ENCODE measurements around the gene USP17L12. TPM values are rescaled to one million over a fixed set of nuclear protein-coding genes. Genes with fewer than 3 reads are reported as not detected.
"Not testable (repeated sequence)": the region's sequence is repeated elsewhere in the genome, so short reads cannot be mapped to it uniquely, and the experiment has no call there.

USP17L12 gene
- total and polyA plus RNA-seq, 2 donors (not counting 1 experiment from before 2014, with no cell fraction given): not detected

- POLR2A ChIA-PET; DNase-seq; H3K27me3 Mint-ChIP-seq; H3K36me3 ChIP-seq (replicated peaks in 1 of 2; ENCODE audit: control extremely low read depth in 1 of 2, control insufficient read depth in 1 of 2, extremely low read depth in 1 of 2, insufficient read depth in 2 of 2, low read length in 1 of 2); CTCF ChIA-PET; H3K9me3 Mint-ChIP-seq (ENCODE audit: insufficient read depth); H3K9ac ChIP-seq (ENCODE audit: low read length); H2AFZ ChIP-seq (ENCODE audit: insufficient read depth, low read depth, low read length, poor library complexity, severe bottlenecking); H3K4me1 ChIP-seq (ENCODE audit: control insufficient read depth in 2 of 2, insufficient read depth in 2 of 2, low read length in 2 of 2); H3K4me3 ChIP-seq (ENCODE audit: control extremely low read depth in 1 of 5, extremely low read depth in 1 of 5, insufficient read depth in 1 of 5, low read depth in 2 of 5, low read length in 4 of 5); H3K9me3 ChIP-seq (ENCODE audit: control extremely low read depth in 1 of 3, control insufficient read depth in 2 of 3, insufficient read depth in 1 of 3, low read length in 2 of 3); ATAC-seq (ENCODE audit: low read depth); H3K4me2 ChIP-seq (replicated peaks; ENCODE audit: low read depth, low read length, poor library complexity, severe bottlenecking); H3K4me1 Mint-ChIP-seq; H3K27ac Mint-ChIP-seq; H3K27ac ChIP-seq (ENCODE audit: low read length in 2 of 2); H3K4me3 Mint-ChIP-seq; intact Hi-C loops (cut with micrococcal nuclease); H4K20me1 ChIP-seq (ENCODE audit: control insufficient read depth, insufficient read depth, low read length, poor library complexity, severe bottlenecking); H3K79me2 ChIP-seq (ENCODE audit: control insufficient read depth, insufficient read depth, low read length); H3K27me3 ChIP-seq (replicated peaks in 1 of 4; ENCODE audit: control extremely low read depth in 1 of 4, control insufficient read depth in 3 of 4, insufficient read depth in 4 of 4, low read length in 3 of 4): not testable (repeated sequence)
- no CpG with 5 or more reads among the region's 13 CpGs for WGBS (ENCODE audit: insufficient coverage)
These were observed 42.6 kb downstream of the USP17L12 start, which contains the start of gene USP17L21 for GRCh38 chr4:9262572-9262971. USP17L21 (plus strand) TSS chr4:9262872; CDS start chr4:9262872, 0 bp downstream.

GRCh38 chr4:9267319-9267718, 47.4 kb downstream of the USP17L12 start, which contains the start of gene USP17L22:
USP17L22 (plus strand) TSS chr4:9267619; CDS start chr4:9267619, 0 bp downstream.
- DNase-seq; H3K27ac ChIP-seq (ENCODE audit: low read length in 2 of 2); H3K4me3 Mint-ChIP-seq; H3K9me3 ChIP-seq (ENCODE audit: control extremely low read depth in 1 of 3, control insufficient read depth in 2 of 3, insufficient read depth in 1 of 3, low read length in 2 of 3); H3K4me1 ChIP-seq (ENCODE audit: control insufficient read depth in 2 of 2, insufficient read depth in 2 of 2, low read length in 2 of 2); H3K4me1 Mint-ChIP-seq; H3K27me3 Mint-ChIP-seq; CTCF ChIA-PET; H4K20me1 ChIP-seq (ENCODE audit: control insufficient read depth, insufficient read depth, low read length, poor library complexity, severe bottlenecking); ATAC-seq (ENCODE audit: low read depth); H3K79me2 ChIP-seq (ENCODE audit: control insufficient read depth, insufficient read depth, low read length); POLR2A ChIA-PET; H3K4me2 ChIP-seq (replicated peaks; ENCODE audit: low read depth, low read length, poor library complexity, severe bottlenecking); intact Hi-C loops (cut with micrococcal nuclease); H3K4me3 ChIP-seq (ENCODE audit: control extremely low read depth in 1 of 5, extremely low read depth in 1 of 5, insufficient read depth in 1 of 5, low read depth in 2 of 5, low read length in 4 of 5); H3K9ac ChIP-seq (ENCODE audit: low read length); H2AFZ ChIP-seq (ENCODE audit: insufficient read depth, low read depth, low read length, poor library complexity, severe bottlenecking); H3K9me3 Mint-ChIP-seq (ENCODE audit: insufficient read depth); H3K36me3 ChIP-seq (replicated peaks in 1 of 2; ENCODE audit: control extremely low read depth in 1 of 2, control insufficient read depth in 1 of 2, extremely low read depth in 1 of 2, insufficient read depth in 2 of 2, low read length in 1 of 2); H3K27me3 ChIP-seq (replicated peaks in 1 of 4; ENCODE audit: control extremely low read depth in 1 of 4, control insufficient read depth in 3 of 4, insufficient read depth in 4 of 4, low read length in 3 of 4); H3K27ac Mint-ChIP-seq: not testable (repeated sequence)
- WGBS (ENCODE audit: insufficient coverage): no CpG with 5 or more reads among the region's 15 CpGs

Other genes with a start within 250 kb of the USP17L12 start
- not detected in 2 replicates for gene FAM90A26, start 49.7 kb upstream of the USP17L12 start, total RNA-seq
- 0.04 TPM in 1 of 2 replicates, not detected in the other for gene FAM90A26, start 49.7 kb upstream of the USP17L12 start, polyA plus RNA-seq
- not detected in 2 replicates for gene USP17L10, start 9.5 kb upstream of the USP17L12 start, total RNA-seq
- gene USP17L10, start 9.5 kb upstream of the USP17L12 start, polyA plus RNA-seq: not detected in 2 replicates
- not detected in 2 replicates for gene USP17L11, start 4.7 kb upstream of the USP17L12 start, total RNA-seq
- not detected in 2 replicates for gene USP17L11, start 4.7 kb upstream of the USP17L12 start, polyA plus RNA-seq
- gene USP17L13, start 4.7 kb downstream of the USP17L12 start, total RNA-seq: not detected in 2 replicates
- not detected in 2 replicates for gene USP17L13, start 4.7 kb downstream of the USP17L12 start, polyA plus RNA-seq
- gene USP17L15, start 14.2 kb downstream of the USP17L12 start, total RNA-seq: not detected in 2 replicates
- gene USP17L15, start 14.2 kb downstream of the USP17L12 start, polyA plus RNA-seq: not detected in 2 replicates
- gene USP17L17, start 23.7 kb downstream of the USP17L12 start, total RNA-seq: not detected in 2 replicates
- gene USP17L17, start 23.7 kb downstream of the USP17L12 start, polyA plus RNA-seq: not detected in 2 replicates
- gene USP17L18, start 28.5 kb downstream of the USP17L12 start, total RNA-seq: not detected in 2 replicates
- gene USP17L18, start 28.5 kb downstream of the USP17L12 start, polyA plus RNA-seq: not detected in 2 replicates
- not detected in 2 replicates for gene USP17L19, start 33.2 kb downstream of the USP17L12 start, total RNA-seq
- not detected in 2 replicates for gene USP17L19, start 33.2 kb downstream of the USP17L12 start, polyA plus RNA-seq
- not detected in 2 replicates for gene USP17L20, start 38.0 kb downstream of the USP17L12 start, total RNA-seq
- not detected in 2 replicates for gene USP17L20, start 38.0 kb downstream of the USP17L12 start, polyA plus RNA-seq
- gene USP17L21, start 42.7 kb downstream of the USP17L12 start, total RNA-seq: not detected in 2 replicates
- gene USP17L21, start 42.7 kb downstream of the USP17L12 start, polyA plus RNA-seq: not detected in 2 replicates
- not detected in 2 replicates for gene USP17L22, start 47.5 kb downstream of the USP17L12 start, total RNA-seq
- not detected in 2 replicates for gene USP17L22, start 47.5 kb downstream of the USP17L12 start, polyA plus RNA-seq
- not detected in 2 replicates for gene USP17L24, start 105.0 kb downstream of the USP17L12 start, total RNA-seq
- not detected in 2 replicates for gene USP17L24, start 105.0 kb downstream of the USP17L12 start, polyA plus RNA-seq
- not detected in 2 replicates for gene USP17L25, start 109.8 kb downstream of the USP17L12 start, total RNA-seq
- gene USP17L25, start 109.8 kb downstream of the USP17L12 start, polyA plus RNA-seq: not detected in 2 replicates
- gene USP17L26, start 114.5 kb downstream of the USP17L12 start, total RNA-seq: not detected in 2 replicates
- gene USP17L26, start 114.5 kb downstream of the USP17L12 start, polyA plus RNA-seq: not detected in 2 replicates
- not detected in 2 replicates for gene USP17L5, start 119.3 kb downstream of the USP17L12 start, total RNA-seq
- not detected in 2 replicates for gene USP17L5, start 119.3 kb downstream of the USP17L12 start, polyA plus RNA-seq
- gene USP17L27, start 124.0 kb downstream of the USP17L12 start, total RNA-seq: not detected in 2 replicates
- not detected in 2 replicates for gene USP17L27, start 124.0 kb downstream of the USP17L12 start, polyA plus RNA-seq
- not detected in 2 replicates for gene USP17L28, start 128.7 kb downstream of the USP17L12 start, total RNA-seq
- not detected in 2 replicates for gene USP17L28, start 128.7 kb downstream of the USP17L12 start, polyA plus RNA-seq
- not detected in 2 replicates for gene USP17L29, start 133.5 kb downstream of the USP17L12 start, total RNA-seq
- gene USP17L29, start 133.5 kb downstream of the USP17L12 start, polyA plus RNA-seq: not detected in 2 replicates
- gene USP17L30, start 143.0 kb downstream of the USP17L12 start, total RNA-seq: not detected in 2 replicates
- not detected in 2 replicates for gene USP17L30, start 143.0 kb downstream of the USP17L12 start, polyA plus RNA-seq
- gene DEFB131A, start 224.3 kb downstream of the USP17L12 start, total RNA-seq: not detected in 2 replicates
- gene DEFB131A, start 224.3 kb downstream of the USP17L12 start, polyA plus RNA-seq: not detected in 2 replicates